Ovary (tissue), 3 donors: ENCODE data around the gene EXD3.

Source experiments
- CTCF ChIP-seq, 3 donors: fragments of 450-650 bp in 2 of 3; fragments of 200-600 bp in 1 of 3; IDR thresholded peaks; one replicate each; pipeline versions ENCODE4 v1.5.1 to v1.8.0; 2016 to 2022; ENCODE audit warnings: antibody characterized with exemption in 3 of 3, mild to moderate bottlenecking in 1 of 3
- EP300 ChIP-seq: sonication (generic); formaldehyde crosslinking; IDR thresholded peaks from one replicate; pipeline ENCODE4 v1.6.1; 2017; ENCODE audit warnings: antibody characterized with exemption
- POLR2A ChIP-seq: fragments of 450-650 bp; IDR thresholded peaks from one replicate; pipeline ENCODE4 v1.6.1; 2017; ENCODE audit warnings: antibody characterized with exemption, mild to moderate bottlenecking, moderate library complexity
- donor health status: DM: no; HTN: no; CAD: no.

GRCh38 chr9:137316012-137316981 is 106.7 kb downstream of the EXD3 start:
- TF ChIP-seq CTCF (IDR thresholded peaks at IDR 0.05) (no peak), POLR2A (no peak), EP300 (no peak)
